Measurements from ENCODE around the gene FBXO41.

FBXO41 gene

GRCh38 chr2:73238976-73239375, 45.3 kb downstream of the FBXO41 start:
- DNase-seq = no peak

- no peak for DNase-seq
These were observed 46.1 kb downstream of the FBXO41 start for GRCh38 chr2:73238149-73238548.

- DNase-seq = no peak
These were observed 47.1 kb downstream of the FBXO41 start for GRCh38 chr2:73237168-73237567.

- no peak for DNase-seq
These were observed 48.8 kb downstream of the FBXO41 start for GRCh38 chr2:73235315-73236028.

- peak; percentile 83 for DNase-seq
These were observed 50.1 kb downstream of the FBXO41 start, which contains the start of gene CCT7 for GRCh38 chr2:73233932-73234832. Gene CCT7 (plus strand): TSS chr2:73234308. CDS start chr2:73234379, 71 bp downstream.

- DNase-seq = peak; percentile 95
These were observed 50.9 kb downstream of the FBXO41 start, which contains the start of gene PRADC1 for GRCh38 chr2:73233154-73233931. Gene PRADC1 (minus strand): TSS chr2:73233239. CDS start chr2:73233160, 79 bp downstream.

- DNase-seq = peak; percentile 27
These were observed 51.7 kb downstream of the FBXO41 start for GRCh38 chr2:73232403-73233153.

- no peak for DNase-seq
These were observed 55.6 kb downstream of the FBXO41 start for GRCh38 chr2:73228631-73229030.

- no peak for DNase-seq
These were observed 57.2 kb downstream of the FBXO41 start for GRCh38 chr2:73227086-73227485.

GRCh38 chr2:73225513-73226360, 58.5 kb downstream of the FBXO41 start:
- DNase-seq = no peak

- DNase-seq = no peak
These were observed 60.5 kb downstream of the FBXO41 start for GRCh38 chr2:73223821-73224220.

- no peak for DNase-seq
These were observed 66.0 kb downstream of the FBXO41 start for GRCh38 chr2:73218298-73218697.

GRCh38 chr2:73217826-73218225, 66.5 kb downstream of the FBXO41 start:
- DNase-seq = no peak

GRCh38 chr2:73217160-73217559, 67.1 kb downstream of the FBXO41 start:
- no peak for DNase-seq

GRCh38 chr2:73215254-73215653, 69.0 kb downstream of the FBXO41 start:
- DNase-seq = no peak

GRCh38 chr2:73214120-73215035, 69.9 kb downstream of the FBXO41 start, which contains the start of gene SMYD5:
Gene SMYD5 (plus strand): TSS chr2:73214245. CDS start chr2:73214267, 22 bp downstream.
- DNase-seq = peak; percentile 89

- DNase-seq = peak; percentile 72
These were observed 71.7 kb downstream of the FBXO41 start for GRCh38 chr2:73212448-73213176.

GRCh38 chr2:73212098-73212447, 72.2 kb downstream of the FBXO41 start:
- DNase-seq = no peak

GRCh38 chr2:73210696-73211095, 73.6 kb downstream of the FBXO41 start:
- DNase-seq = no peak

All from stimulated activated naive CD4-positive, alpha-beta T cell treated with Interleukin-2 at 50 U/mL for 16 hours (primary cell).